Measurements from ENCODE around the gene TSEN2.
"Not testable (repeated sequence)": the region's sequence is repeated elsewhere in the genome, so short reads cannot be mapped to it uniquely, and the experiment has no call there.

TSEN2 gene

GRCh38 chr3:12452361-12453330 lies 31.6 kb upstream of the TSEN2 start:
- no peak for DNase-seq

GRCh38 chr3:12454076-12454815 lies 30.0 kb upstream of the TSEN2 start:
- no peak for DNase-seq

- no peak for DNase-seq
Measured at GRCh38 chr3:12454816-12455121, 29.5 kb upstream of the TSEN2 start.

DNA sequence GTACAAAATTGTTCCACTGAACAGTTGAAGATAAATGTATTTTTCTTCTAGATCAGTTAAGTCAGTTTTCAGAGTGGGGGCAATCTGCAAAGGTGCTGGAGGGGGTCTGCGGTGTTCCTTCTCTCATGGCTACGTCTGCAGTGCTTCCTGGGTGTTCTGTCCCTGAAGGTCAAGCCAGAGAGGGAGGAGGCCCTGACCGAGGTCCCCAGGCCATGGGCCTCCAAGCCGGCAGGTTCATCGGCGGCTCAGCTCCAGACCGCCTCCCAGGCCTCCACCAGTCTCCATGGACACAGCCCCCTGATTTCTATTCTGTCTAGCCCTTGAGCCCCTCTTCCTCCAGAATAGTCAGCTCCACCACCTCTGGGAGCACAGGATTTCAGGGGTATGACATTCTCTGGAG lies 28.5 kb upstream of the TSEN2 start:
- DNase-seq, result no peak

DNA sequence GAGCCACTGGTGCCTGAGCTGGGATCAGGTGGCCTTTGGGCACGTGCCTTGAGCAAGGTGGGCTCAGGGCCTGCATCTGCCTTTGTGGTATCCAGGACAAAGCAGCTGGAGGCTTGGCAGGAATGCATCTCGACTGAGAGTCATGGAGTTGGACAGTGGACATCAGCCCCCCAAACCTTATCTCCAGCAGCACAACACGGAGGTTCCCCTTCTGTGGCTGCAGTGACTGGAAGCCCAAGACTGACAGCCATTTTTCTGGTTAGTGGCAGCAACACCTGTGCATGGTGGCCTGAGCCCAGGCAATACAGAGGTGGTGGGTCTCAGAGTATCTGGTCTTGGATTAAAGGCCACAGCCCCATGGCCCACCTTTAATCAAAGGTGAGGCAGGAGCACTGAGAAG lies 27.8 kb upstream of the TSEN2 start:
- DNase-seq, result no peak

DNA sequence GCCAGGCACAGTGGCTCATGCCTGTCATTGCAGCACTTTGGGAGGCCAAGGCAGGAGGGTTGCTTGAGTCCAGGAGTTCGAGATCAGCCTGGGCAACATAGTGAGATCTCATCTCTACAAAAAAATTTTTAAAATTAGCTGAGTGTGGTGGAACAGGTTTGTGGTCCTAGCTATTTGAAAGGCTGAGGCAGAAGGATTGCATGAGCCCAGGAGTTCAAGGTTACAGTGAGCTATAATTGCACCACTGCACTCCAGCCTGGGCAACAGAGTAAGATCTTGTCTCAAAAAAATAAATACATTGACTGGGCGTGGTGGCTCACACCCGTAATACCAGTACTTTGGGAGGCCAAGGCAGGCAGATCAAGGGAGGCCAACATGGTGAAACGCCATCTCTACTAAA lies 26.9 kb upstream of the TSEN2 start:
- not testable (repeated sequence) for DNase-seq

DNA sequence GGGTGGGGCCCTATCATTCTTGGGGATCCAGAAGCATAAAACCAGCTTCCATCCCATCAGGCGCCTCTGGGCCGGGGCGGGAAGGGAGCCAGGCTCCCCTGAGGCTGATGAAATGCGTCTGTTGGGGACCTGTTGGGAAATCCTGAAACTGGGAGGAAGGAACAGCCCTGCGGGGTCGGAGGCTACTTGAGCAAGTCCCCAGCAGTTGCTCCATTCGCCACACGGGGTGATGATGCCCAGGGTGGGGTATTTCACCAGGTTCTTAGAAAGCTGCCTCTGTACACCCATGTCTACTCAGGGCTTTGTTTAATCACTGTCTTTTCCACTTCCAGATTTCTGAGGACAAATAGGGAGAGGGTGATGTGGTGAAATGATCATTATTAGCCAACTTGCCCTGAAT lies 25.4 kb upstream of the TSEN2 start:
- no peak for DNase-seq

DNA sequence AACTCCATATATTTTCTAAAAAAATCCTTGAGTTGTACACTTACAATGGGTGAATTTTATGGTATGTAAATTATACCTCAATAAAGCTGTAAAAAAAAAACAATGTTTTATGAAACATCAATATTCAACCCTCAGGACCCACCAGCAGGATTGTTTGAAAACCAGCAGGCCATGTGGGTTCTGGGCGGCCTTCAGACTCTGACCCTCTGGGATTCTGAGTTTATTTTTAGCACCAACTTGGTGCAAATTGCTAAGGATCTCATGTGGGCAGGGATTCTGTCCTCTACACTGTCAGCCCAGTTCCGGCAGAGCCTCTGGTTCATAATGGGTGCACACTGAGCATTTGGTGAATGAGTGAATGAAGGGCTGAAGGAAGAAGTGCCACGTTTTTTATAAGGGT lies 24.2 kb upstream of the TSEN2 start:
- no peak for DNase-seq

- no peak for DNase-seq
Measured at GRCh38 chr3:12461097-12461649, 23.1 kb upstream of the TSEN2 start.

DNA sequence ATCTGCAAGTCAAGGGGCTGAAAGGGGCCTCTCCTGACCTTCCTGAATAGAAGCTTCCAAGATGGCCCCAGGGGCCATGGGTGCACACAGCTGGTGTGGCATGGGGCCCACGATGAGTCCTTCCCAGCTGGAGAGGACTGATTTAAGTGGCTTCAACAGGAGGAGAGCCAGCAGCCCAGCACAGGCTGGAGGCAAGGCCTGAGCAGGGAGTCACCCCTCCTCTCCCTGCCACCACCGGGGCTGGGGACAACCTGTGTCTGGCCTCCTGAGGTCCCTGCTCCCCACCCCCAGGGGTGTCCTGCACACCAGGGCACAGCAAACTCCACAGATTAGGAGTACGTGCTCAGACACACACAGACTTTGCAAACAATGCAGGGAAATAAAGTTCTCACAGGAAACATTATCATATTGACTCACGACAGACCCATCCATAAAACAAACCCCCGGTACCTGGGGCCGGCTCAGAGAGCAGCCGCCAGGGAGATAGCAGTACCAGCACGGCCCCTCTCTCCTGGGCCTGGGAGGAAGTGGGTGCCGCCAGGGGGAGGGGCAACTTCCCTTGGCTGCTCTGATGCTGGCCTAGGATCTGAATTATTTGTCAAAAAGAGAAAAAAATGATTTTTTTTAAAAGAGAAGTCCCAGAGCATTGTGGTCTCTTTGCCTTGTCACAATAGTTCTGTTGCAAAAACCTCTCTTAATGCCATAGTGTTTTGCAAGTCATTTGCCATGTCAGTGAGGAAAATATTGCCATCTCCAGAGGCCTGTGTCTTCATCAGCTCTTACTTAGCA lies 21.9 kb upstream of the TSEN2 start:
- no peak for DNase-seq

- no peak for DNase-seq
Measured at GRCh38 chr3:12463686-12464085, 20.6 kb upstream of the TSEN2 start.

DNA sequence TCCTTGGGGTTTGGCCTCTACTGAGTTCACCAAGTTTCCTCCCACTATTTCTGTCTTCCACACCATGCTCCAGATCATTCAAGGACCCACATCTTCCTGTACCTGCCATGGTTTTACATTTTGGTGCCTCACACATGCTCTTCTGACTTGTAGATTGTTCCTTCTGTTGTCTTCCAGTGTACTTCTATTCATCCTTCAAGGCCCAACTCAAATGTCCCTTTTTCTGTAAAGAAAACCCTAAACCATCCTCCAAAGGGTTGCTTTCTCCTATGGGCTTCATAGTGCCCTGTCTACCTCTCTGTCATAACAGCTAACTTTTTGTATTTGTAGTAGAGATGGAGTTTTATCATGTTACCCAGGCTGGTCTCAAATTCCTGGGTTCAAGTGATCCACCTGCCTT lies 20.1 kb upstream of the TSEN2 start:
- DNase-seq, result no peak

GRCh38 chr3:12465151-12465835 lies 19.0 kb upstream of the TSEN2 start:
- no peak for DNase-seq

DNA sequence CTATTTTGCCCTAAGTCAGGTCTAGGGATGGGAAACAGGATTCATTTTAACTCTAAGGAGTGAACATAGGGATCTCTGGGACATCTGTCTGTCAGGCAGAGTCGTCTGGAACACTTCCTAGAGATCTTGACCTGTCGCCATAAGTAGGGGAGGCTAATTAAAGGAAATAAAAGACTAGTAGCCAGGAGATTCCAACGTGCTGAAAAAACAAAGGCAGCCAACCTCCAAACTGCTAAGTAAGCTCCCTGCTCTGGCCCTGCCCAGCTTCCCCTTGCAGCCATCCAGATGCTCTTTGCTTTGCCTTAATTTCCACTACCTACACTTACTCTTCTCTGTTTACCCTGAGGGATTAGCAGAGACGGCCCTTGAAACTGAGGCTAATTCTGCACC lies 18.4 kb upstream of the TSEN2 start:
- no peak for DNase-seq

- no peak for DNase-seq
Measured at GRCh38 chr3:12467746-12468145, 16.5 kb upstream of the TSEN2 start.

GRCh38 chr3:12468276-12468675 lies 16.0 kb upstream of the TSEN2 start:
- DNase-seq, result no peak

DNA sequence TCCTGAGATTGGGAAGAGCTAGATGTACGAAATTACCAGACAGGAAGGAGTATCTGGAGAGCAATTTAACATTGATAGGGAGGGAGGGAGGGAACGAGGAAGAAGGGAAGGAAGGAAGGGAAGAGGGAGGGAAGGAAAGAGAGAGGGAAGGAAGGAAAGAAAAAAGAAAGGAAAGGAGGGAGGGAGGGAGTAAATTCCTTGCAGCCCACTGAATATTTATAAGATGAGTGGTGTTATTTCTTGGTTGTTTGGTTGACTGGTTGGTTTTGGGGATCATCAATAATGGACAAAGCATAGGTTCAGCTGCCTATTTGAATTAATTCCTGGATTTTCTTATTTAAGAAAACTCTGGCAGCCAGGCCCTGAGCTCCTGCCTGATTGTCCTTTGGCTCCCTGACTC lies 15.5 kb upstream of the TSEN2 start:
- DNase-seq, result no peak

- not testable (repeated sequence) for DNase-seq
Measured at GRCh38 chr3:12469222-12469621, 15.1 kb upstream of the TSEN2 start.

GRCh38 chr3:12470111-12470510 lies 14.2 kb upstream of the TSEN2 start:
- DNase-seq, result no peak

GRCh38 chr3:12470680-12471079 lies 13.6 kb upstream of the TSEN2 start:
- DNase-seq, result no peak

DNA sequence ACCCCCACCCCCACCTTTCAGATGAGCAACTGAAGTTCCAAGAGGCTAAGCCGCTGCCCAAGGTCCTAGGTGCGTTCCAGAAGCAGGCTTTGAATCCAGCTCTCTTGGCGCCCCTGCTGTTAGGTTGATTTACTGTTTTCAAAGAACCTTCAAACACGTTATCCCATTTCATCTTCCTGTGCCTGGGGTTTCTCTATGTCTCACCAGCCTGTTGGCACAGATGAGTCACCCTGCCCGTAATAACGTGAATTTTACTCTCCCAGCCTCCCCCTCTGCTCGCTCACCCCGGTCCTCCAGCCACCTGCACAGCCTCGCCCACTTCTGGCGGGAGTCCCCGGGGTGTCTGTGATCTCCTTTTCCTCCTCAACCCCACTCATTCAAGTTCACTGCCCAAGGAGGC lies 13.0 kb upstream of the TSEN2 start:
- no peak for DNase-seq

DNA sequence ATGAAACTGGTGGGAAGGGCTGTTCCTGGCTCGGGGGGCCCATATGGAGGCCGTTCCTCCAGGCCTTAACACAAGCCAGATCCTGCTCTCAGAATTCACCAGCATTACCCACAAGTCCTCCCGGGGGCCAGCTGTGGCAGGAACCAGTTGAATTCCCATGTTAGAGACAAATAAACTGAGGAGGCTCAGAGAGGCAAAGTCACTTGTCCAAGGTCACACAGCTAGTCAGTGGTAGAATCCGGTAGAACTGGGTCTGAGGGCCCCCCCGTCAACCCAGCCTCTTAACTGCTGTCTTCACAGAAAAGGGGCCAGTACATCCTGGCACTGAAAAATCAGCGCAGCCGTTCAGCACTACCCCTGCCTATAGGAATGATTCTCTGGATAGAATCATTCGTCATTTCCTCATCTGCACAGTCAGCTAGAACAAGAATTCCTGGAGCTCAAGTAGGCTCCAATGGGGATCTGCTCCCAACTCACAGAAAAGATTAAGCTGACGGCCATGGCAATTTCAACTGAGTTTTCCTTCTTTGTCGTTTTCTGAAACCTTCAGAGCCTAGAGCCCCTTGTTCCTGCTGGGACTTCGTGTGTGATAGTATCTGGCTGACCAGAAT lies 12.2 kb upstream of the TSEN2 start:
- DNase-seq, result no peak
